CD8-positive, alpha-beta memory T cell (primary cell): ENCODE results near the gene PCDHA5. TPM values are rescaled to one million over a fixed set of nuclear protein-coding genes. Genes with fewer than 3 reads are reported as not detected.

Experiments
- CTCF ChIA-PET: fragments of 350-600 bp; sonication (Branson Sonifier 250); formaldehyde crosslinking; loops from one replicate; lab custom pipeline; 2021; ENCODE audit warnings: antibody characterized with exemption; lab: Charles Lee
- POLR2A ChIA-PET: fragments of 350-600 bp; sonication (Branson Sonifier 250); formaldehyde crosslinking; loops from one replicate; lab custom pipeline; 2021; ENCODE audit warnings: antibody characterized with exemption; lab: Charles Lee
- DNase-seq, 5 donors: peaks; one replicate each; pipeline versions ENCODE4 v3.0.0 to v3.0.0-alpha.2; 2020 to 2022; ENCODE audit warnings: mixed read lengths in 1 of 5
- H3K27ac ChIP-seq: one replicate; pipeline ENCODE4 v1.7.0; 2013; ENCODE audit warnings: low read depth, mild to moderate bottlenecking, low read length, moderate library complexity
- H3K27me3 ChIP-seq: 2 replicates; pipeline ENCODE4 v1.7.0; 2013; ENCODE audit warnings: low read length, mild to moderate bottlenecking; ENCODE audit not compliant: insufficient read depth, poor library complexity, severe bottlenecking
- H3K36me3 ChIP-seq: 2 replicates; pipeline ENCODE4 v1.7.0; 2013; ENCODE audit warnings: mild to moderate bottlenecking, low read length, moderate library complexity; ENCODE audit not compliant: insufficient read depth
- H3K4me1 ChIP-seq: 2 replicates; pipeline ENCODE4 v1.7.0; 2013; ENCODE audit warnings: mild to moderate bottlenecking, low read length, moderate library complexity; ENCODE audit not compliant: insufficient read depth
- H3K4me3 ChIP-seq: 2 replicates; pipeline ENCODE4 v1.7.0; 2013; ENCODE audit warnings: mild to moderate bottlenecking, low read length
- H3K9me3 ChIP-seq: 2 replicates; pipeline ENCODE4 v1.7.0; 2013; ENCODE audit warnings: mild to moderate bottlenecking, low read length
- H3K27ac Mint-ChIP-seq, 8 donors: one replicate each; pipeline ENCODE4 v1.8.0; 2020 to 2021; ENCODE audit warnings: mixed read lengths in 8 of 8, mild to moderate bottlenecking in 6 of 8, inconsistent platforms in 3 of 8, moderate library complexity in 3 of 8
- H3K27me3 Mint-ChIP-seq, 2 donors: one replicate each; pipeline ENCODE4 v1.8.0; 2020 to 2021; ENCODE audit warnings: mixed read lengths in 2 of 2, mild to moderate bottlenecking in 1 of 2, moderate library complexity in 1 of 2
- H3K36me3 Mint-ChIP-seq, 3 donors: one replicate each; pipeline ENCODE4 v1.8.0; 2020 to 2021; ENCODE audit warnings: mixed read lengths in 3 of 3, inconsistent platforms in 1 of 3, mild to moderate bottlenecking in 1 of 3
- H3K4me1 Mint-ChIP-seq, 3 donors: one replicate each; pipeline ENCODE4 v1.8.0; 2020 to 2021; ENCODE audit warnings: mixed read lengths in 3 of 3, inconsistent platforms in 1 of 3, mild to moderate bottlenecking in 1 of 3
- H3K4me3 Mint-ChIP-seq, 7 donors: one replicate each; pipeline ENCODE4 v1.8.0; 2020 to 2021; ENCODE audit warnings: mixed read lengths in 7 of 7, mild to moderate bottlenecking in 6 of 7, moderate library complexity in 4 of 7, inconsistent platforms in 2 of 7
- H3K9me3 Mint-ChIP-seq, 5 donors: one replicate each; pipeline ENCODE4 v1.8.0; 2020 to 2022; ENCODE audit warnings: mixed read lengths in 5 of 5, mild to moderate bottlenecking in 3 of 5, moderate library complexity in 2 of 5, inconsistent platforms in 1 of 5
- polyA plus RNA-seq: library from polyadenylated mRNA; unstranded; fragments of 300-500 nt; fragmentation: Illumina TruSeq; gene quantifications from one replicate; pipeline ENCODE4 v1.2.3, GENCODE V29; 2021
- total RNA-seq, 2 experiments: library from RNA; stranded (reverse); gene quantifications; one replicate each; pipeline ENCODE4 v1.2.3, GENCODE V29; 2021

Gene PCDHA5
- total and polyA plus RNA-seq, 3 experiments from 2014 or later: not detected

GRCh38 chr5:140862441-140863295 lies 41.3 kb downstream of the PCDHA5 start:
- Mint-ChIP-seq H3K27ac (no peak overlapping the region), H3K4me3 (no peak overlapping the region), H3K9me3 (peaks cover 0 to 20% (median 11%) of the 10 kb centered on the region in 5 donors), H3K36me3 (no peaks in the 10 kb centered on the region), H3K27me3 (peaks cover 12 to 28% of the 10 kb centered on the region in 2 donors), H3K4me1 (no peaks in the 10 kb centered on the region)
- Histone ChIP-seq H3K9me3 (no peaks in the 10 kb centered on the region), H3K4me1 (no peaks in the 10 kb centered on the region), H3K27ac (no peak overlapping the region), H3K27me3 (no peaks in the 10 kb centered on the region), H3K36me3 (no peaks in the 10 kb centered on the region), H3K4me3 (no peak overlapping the region)
- POLR2A ChIA-PET: no interaction called here
- CTCF ChIA-PET: no interaction called here
- DNase-seq: no peak

GRCh38 chr5:140868721-140869554 lies 47.5 kb downstream of the PCDHA5 start, which contains the start of gene PCDHA11:
Gene PCDHA11, plus strand, starts transcription at chr5:140868957. Its CDS starts 147 bp downstream, at chr5:140869104.
- Mint-ChIP-seq H3K27me3 (peaks cover 2 to 24% of the 10 kb centered on the region in 2 donors), H3K4me1 (no peaks in the 10 kb centered on the region), H3K36me3 (peaks cover 0 to 4% (median 0%) of the 10 kb centered on the region in 3 donors), H3K9me3 (peaks cover 11 to 26% (median 14%) of the 10 kb centered on the region in 5 donors), H3K4me3 (no peak within 1 kb of the TSS), H3K27ac (no peak within 1 kb of the TSS)
- Histone ChIP-seq H3K4me3 (no peak within 1 kb of the TSS), H3K36me3 (no peaks in the 10 kb centered on the region), H3K27me3 (no peaks in the 10 kb centered on the region), H3K27ac (no peak within 1 kb of the TSS), H3K9me3 (no peaks in the 10 kb centered on the region), H3K4me1 (no peaks in the 10 kb centered on the region)
- ChIA-PET CTCF (no interaction called here), POLR2A (no interaction called here)
- no peak for DNase-seq

GRCh38 chr5:140869555-140869886 lies 48.1 kb downstream of the PCDHA5 start:
- Histone ChIP-seq H3K4me1 (no peaks in the 10 kb centered on the region), H3K27me3 (no peaks in the 10 kb centered on the region), H3K36me3 (no peaks in the 10 kb centered on the region), H3K9me3 (no peaks in the 10 kb centered on the region), H3K4me3 (no peak overlapping the region), H3K27ac (no peak overlapping the region)
- peaks cover 11 to 31% (median 14%) of the 10 kb centered on the region in 5 donors for H3K9me3 Mint-ChIP-seq
- POLR2A ChIA-PET: no interaction called here
- no peak overlapping the region for H3K27ac Mint-ChIP-seq
- CTCF ChIA-PET: no interaction called here
- H3K27me3 Mint-ChIP-seq: peaks cover 2 to 26% of the 10 kb centered on the region in 2 donors
- H3K4me1 Mint-ChIP-seq: no peaks in the 10 kb centered on the region
- no peak overlapping the region for H3K4me3 Mint-ChIP-seq
- H3K36me3 Mint-ChIP-seq: peaks cover 0 to 8% (median 0%) of the 10 kb centered on the region in 3 donors
- DNase-seq: no peak

GRCh38 chr5:140870221-140871201 lies 49.1 kb downstream of the PCDHA5 start:
- H3K27ac ChIP-seq: no peak overlapping the region
- peaks cover 10 to 30% of the 10 kb centered on the region in 2 donors for H3K27me3 Mint-ChIP-seq
- no peaks in the 10 kb centered on the region for H3K4me1 Mint-ChIP-seq
- peaks cover 10 to 40% (median 22%) of the 10 kb centered on the region in 5 donors for H3K9me3 Mint-ChIP-seq
- CTCF ChIA-PET: no interaction called here
- H3K4me1 ChIP-seq: no peaks in the 10 kb centered on the region
- peaks cover 0 to 9% (median 0%) of the 10 kb centered on the region in 3 donors for H3K36me3 Mint-ChIP-seq
- no peak overlapping the region for H3K27ac Mint-ChIP-seq
- no peak overlapping the region for H3K4me3 Mint-ChIP-seq
- H3K4me3 ChIP-seq: no peak overlapping the region
- H3K36me3 ChIP-seq: no peaks in the 10 kb centered on the region
- no peaks in the 10 kb centered on the region for H3K27me3 ChIP-seq
- DNase-seq: no peak
- POLR2A ChIA-PET: no interaction called here
- no peaks in the 10 kb centered on the region for H3K9me3 ChIP-seq

Other genes starting within 250 kb of the PCDHA5 start
- gene CD14, start 188.4 kb upstream of the PCDHA5 start, total RNA-seq: 1 to 10 TPM; 3.1 to 3.3 TPM
- 0.43 TPM for gene CD14, start 188.4 kb upstream of the PCDHA5 start, polyA plus RNA-seq
- gene TMCO6, start 182.2 kb upstream of the PCDHA5 start, total RNA-seq: 10 to 100 TPM; 23.9 to 24.4 TPM
- 15.4 TPM for gene TMCO6, start 182.2 kb upstream of the PCDHA5 start, polyA plus RNA-seq
- 10 to 100 TPM; 77.5 to 81.7 TPM for gene NDUFA2, start 174.0 kb upstream of the PCDHA5 start, total RNA-seq
- gene NDUFA2, start 174.0 kb upstream of the PCDHA5 start, polyA plus RNA-seq: 146 TPM
- gene IK, start 173.8 kb upstream of the PCDHA5 start, total RNA-seq: 100 to 1,000 TPM in 1 of 2 experiments, 10 to 100 TPM in 1; 96.3 to 104 TPM
- 193 TPM for gene IK, start 173.8 kb upstream of the PCDHA5 start, polyA plus RNA-seq
- gene WDR55, start 156.7 kb upstream of the PCDHA5 start, total RNA-seq: 10 to 100 TPM; 40.1 to 40.7 TPM
- 17.3 TPM for gene WDR55, start 156.7 kb upstream of the PCDHA5 start, polyA plus RNA-seq
- gene DND1, start 148.0 kb upstream of the PCDHA5 start, total RNA-seq: 1 to 10 TPM; 2.3 to 2.9 TPM
- not detected for gene DND1, start 148.0 kb upstream of the PCDHA5 start, polyA plus RNA-seq
- 100 to 1,000 TPM in 1 of 2 experiments, 10 to 100 TPM in 1; 97.4 to 104 TPM for gene HARS1, start 130.2 kb upstream of the PCDHA5 start, total RNA-seq
- 63.6 TPM for gene HARS1, start 130.2 kb upstream of the PCDHA5 start, polyA plus RNA-seq
- gene HARS2, start 130.2 kb upstream of the PCDHA5 start, total RNA-seq: 10 to 100 TPM; 26.4 to 29.4 TPM
- gene HARS2, start 130.2 kb upstream of the PCDHA5 start, polyA plus RNA-seq: 21.0 TPM
- gene ZMAT2, start 121.2 kb upstream of the PCDHA5 start, total RNA-seq: 10 to 100 TPM; 71.2 to 75.2 TPM
- 81.7 TPM for gene ZMAT2, start 121.2 kb upstream of the PCDHA5 start, polyA plus RNA-seq
- not detected for gene PCDHA1, start 35.5 kb upstream of the PCDHA5 start, total RNA-seq
- gene PCDHA1, start 35.5 kb upstream of the PCDHA5 start, polyA plus RNA-seq: not detected
- not detected for gene PCDHA2, start 26.8 kb upstream of the PCDHA5 start, total RNA-seq
- gene PCDHA2, start 26.8 kb upstream of the PCDHA5 start, polyA plus RNA-seq: not detected
- not detected for gene PCDHA3, start 20.6 kb upstream of the PCDHA5 start, total RNA-seq
- gene PCDHA3, start 20.6 kb upstream of the PCDHA5 start, polyA plus RNA-seq: not detected
- not detected for gene PCDHA4, start 14.5 kb upstream of the PCDHA5 start, total RNA-seq
- gene PCDHA4, start 14.5 kb upstream of the PCDHA5 start, polyA plus RNA-seq: not detected
- gene PCDHA6, start 6.3 kb downstream of the PCDHA5 start, total RNA-seq: not detected
- gene PCDHA6, start 6.3 kb downstream of the PCDHA5 start, polyA plus RNA-seq: not detected
- gene PCDHA7, start 12.7 kb downstream of the PCDHA5 start, total RNA-seq: not detected
- not detected for gene PCDHA7, start 12.7 kb downstream of the PCDHA5 start, polyA plus RNA-seq
- not detected for gene PCDHA8, start 19.6 kb downstream of the PCDHA5 start, total RNA-seq
- gene PCDHA8, start 19.6 kb downstream of the PCDHA5 start, polyA plus RNA-seq: not detected
- gene PCDHA9, start 26.8 kb downstream of the PCDHA5 start, total RNA-seq: not detected
- gene PCDHA9, start 26.8 kb downstream of the PCDHA5 start, polyA plus RNA-seq: not detected
- not detected for gene PCDHA10, start 34.3 kb downstream of the PCDHA5 start, total RNA-seq
- not detected for gene PCDHA10, start 34.3 kb downstream of the PCDHA5 start, polyA plus RNA-seq
- not detected for gene PCDHA11, start 47.3 kb downstream of the PCDHA5 start, total RNA-seq
- gene PCDHA11, start 47.3 kb downstream of the PCDHA5 start, polyA plus RNA-seq: not detected
- not detected for gene PCDHA12, start 53.7 kb downstream of the PCDHA5 start, total RNA-seq
- not detected for gene PCDHA12, start 53.7 kb downstream of the PCDHA5 start, polyA plus RNA-seq
- not detected for gene PCDHA13, start 60.5 kb downstream of the PCDHA5 start, total RNA-seq
- not detected for gene PCDHA13, start 60.5 kb downstream of the PCDHA5 start, polyA plus RNA-seq
- gene PCDHAC1, start 104.7 kb downstream of the PCDHA5 start, total RNA-seq: not detected
- gene PCDHAC1, start 104.7 kb downstream of the PCDHA5 start, polyA plus RNA-seq: not detected
- not detected for gene PCDHAC2, start 144.9 kb downstream of the PCDHA5 start, total RNA-seq
- gene PCDHAC2, start 144.9 kb downstream of the PCDHA5 start, polyA plus RNA-seq: not detected
- gene PCDHB1, start 229.8 kb downstream of the PCDHA5 start, total RNA-seq: not detected
- not detected for gene PCDHB1, start 229.8 kb downstream of the PCDHA5 start, polyA plus RNA-seq